GM12873 (cell line): Measurements from ENCODE around the gene FRG2.
A peak's percentile ranks its signal among the peaks of the same experiment; 100 is the strongest.

Source experiments
- CTCF ChIP-seq: IDR thresholded peaks from 2 replicates; pipeline ENCODE4 v1.5.1; 2012; ENCODE audit warnings: low read depth, mild to moderate bottlenecking, moderate library complexity, low read length, control low read depth; ENCODE audit not compliant: insufficient read depth; ENCODE audit errors: missing control alignments

The FRG2 gene

GRCh38 chr4:190016369-190017289, 10.4 kb downstream of the FRG2 start:
- no peak for TF ChIP-seq CTCF

- TF ChIP-seq CTCF: no peak
Measured at GRCh38 chr4:190015538-190016368, 11.3 kb downstream of the FRG2 start.

GRCh38 chr4:190014771-190015537, 12.1 kb downstream of the FRG2 start:
- TF ChIP-seq CTCF: no peak

GRCh38 chr4:189988877-189989431, 38.1 kb downstream of the FRG2 start:
- TF ChIP-seq CTCF: no peak

GRCh38 chr4:189981970-189982369, 45.1 kb downstream of the FRG2 start:
- TF ChIP-seq CTCF: no peak

GRCh38 chr4:189980292-189980691, 46.8 kb downstream of the FRG2 start:
- peak; percentile 17 for TF ChIP-seq CTCF
